WTC11 (cell line): ENCODE results near the gene RCAN3.
"Not testable (repeated sequence)": the region's sequence is repeated elsewhere in the genome, so short reads cannot be mapped to it uniquely, and the experiment has no call there.

Source experiments
- ATF2 ChIP-seq: sonication (generic); formaldehyde crosslinking; IDR thresholded peaks from 2 replicates; pipeline ENCODE4 v1.8.1; 2022; ENCODE audit warnings: low read depth, missing genetic modification reagents, borderline replicate concordance
- ATF3 ChIP-seq: sonication (generic); formaldehyde crosslinking; conservative IDR thresholded peaks from 2 replicates; pipeline ENCODE4 v1.8.1; 2022; ENCODE audit warnings: mild to moderate bottlenecking, missing genetic modification reagents
- CTCF ChIP-seq: fragments of 200-600 bp; IDR thresholded peaks from 2 replicates; pipeline ENCODE4 v1.8.0; 2022; ENCODE audit warnings: antibody characterized with exemption
- FOXP1 ChIP-seq: sonication (generic); formaldehyde crosslinking; IDR thresholded peaks from 2 replicates; pipeline ENCODE4 v1.8.0; 2022; ENCODE audit warnings: missing genetic modification reagents, mild to moderate bottlenecking, moderate library complexity, borderline replicate concordance
- FOXP4 ChIP-seq: sonication (generic); formaldehyde crosslinking; IDR thresholded peaks from 2 replicates; pipeline ENCODE4 v1.8.0; 2022; ENCODE audit warnings: mild to moderate bottlenecking, missing genetic modification reagents
- MXD4 ChIP-seq: fragments of 250-450 bp; sonication (Bioruptor Pico); IDR thresholded peaks from 2 replicates; pipeline ENCODE4 v1.8.0; 2021; ENCODE audit warnings: mild to moderate bottlenecking, moderate library complexity, borderline replicate concordance
- NFYB ChIP-seq: sonication (generic); formaldehyde crosslinking; conservative IDR thresholded peaks from 2 replicates; pipeline ENCODE4 v1.8.0; 2022; ENCODE audit warnings: low read depth, missing genetic modification reagents
- OVOL2 ChIP-seq: fragments of 250-450 bp; sonication (Bioruptor Pico); IDR thresholded peaks from 2 replicates; pipeline ENCODE4 v1.9.0; 2021; ENCODE audit warnings: mild to moderate bottlenecking, borderline replicate concordance
- SP1 ChIP-seq: sonication (generic); formaldehyde crosslinking; conservative IDR thresholded peaks from 2 replicates; pipeline ENCODE4 v1.8.1; 2022; ENCODE audit warnings: missing genetic modification reagents
- TEAD4 ChIP-seq: sonication (generic); formaldehyde crosslinking; IDR thresholded peaks from 2 replicates; pipeline ENCODE4 v1.8.0; 2022; ENCODE audit warnings: mild to moderate bottlenecking, missing genetic modification reagents
- USF2 ChIP-seq: sonication (generic); formaldehyde crosslinking; IDR thresholded peaks from 2 replicates; pipeline ENCODE4 v1.8.1; 2023; ENCODE audit warnings: mild to moderate bottlenecking, missing genetic modification reagents, moderate library complexity
- ZNF138 ChIP-seq: sonication (generic); formaldehyde crosslinking; conservative IDR thresholded peaks from 2 replicates; pipeline ENCODE4 v1.8.1; 2022; ENCODE audit warnings: mild to moderate bottlenecking, moderate library complexity, missing genetic modification reagents
- ZNF671 ChIP-seq: fragments of 250-450 bp; sonication (Bioruptor Pico); IDR thresholded peaks from 2 replicates; pipeline ENCODE4 v1.8.0; 2021; ENCODE audit warnings: mild to moderate bottlenecking

- TF ChIP-seq NFYB (CRISPR knock-in tag); CTCF; SP1 (CRISPR knock-in tag); ZNF671 (CRISPR knock-in tag); FOXP4; ZNF138 (CRISPR knock-in tag); ATF3; ATF2 (CRISPR knock-in tag); USF2; OVOL2 (CRISPR knock-in tag); MXD4; TEAD4 (CRISPR knock-in tag); FOXP1 (CRISPR knock-in tag): not testable (repeated sequence)
Measured at GRCh38 chr1:24462128-24462527, 40.5 kb upstream of the RCAN3 start.
